ENCODE data around the gene BCL2L1.
A peak's percentile ranks its signal among the peaks of the same experiment; 100 is the strongest.

The BCL2L1 gene

GRCh38 chr20:31676609-31676989, 46.1 kb downstream of the BCL2L1 start:
- Histone ChIP-seq H3K9me3 (ENCODE audit: low read length) (no peaks in the 10 kb centered on the region), H3K27me3 (ENCODE audit: insufficient read depth, low read length) (no peaks in the 10 kb centered on the region), H3K9me2 (ENCODE audit: low read depth, low read length) (no peaks in the 10 kb centered on the region), H4K20me1 (ENCODE audit: insufficient read depth, low read length) (no peaks in the 10 kb centered on the region), H3F3A (ENCODE audit: insufficient read depth, low read length) (no peaks in the 10 kb centered on the region; the same call in 1 of the 2 replicates), H3K4me1 (ENCODE audit: insufficient read depth, low read length, severe bottlenecking) (peaks cover 55% of the 10 kb centered on the region), H2AFZ (ENCODE audit: low read length) (no peak overlapping the region), H3K79me2 (ENCODE audit: insufficient read depth, low read length) (no peaks in the 10 kb centered on the region), H3K27ac (ENCODE audit: low read depth, low read length, poor library complexity, severe bottlenecking) (peak overlapping the region; percentile 78), H3K4me2 (ENCODE audit: low read length) (peak overlapping the region; percentile 53; the same call in 1 of the 2 replicates), H3K36me3 (ENCODE audit: insufficient read depth, low read length) (peaks cover 20% of the 10 kb centered on the region; the same call in 1 of the 2 replicates), H3K4me3 (ENCODE audit: low read depth, low read length, poor library complexity, severe bottlenecking) (no peak overlapping the region), H3K9ac (ENCODE audit: low read length) (no peak overlapping the region; the same call in 1 of the 2 replicates)
- TF ChIP-seq EZH2 (IDR thresholded peaks at IDR 0.05; ENCODE audit: borderline replicate concordance, low read length), result no peak
- no peak for TF ChIP-seq CTCF (IDR thresholded peaks at IDR 0.05; ENCODE audit: low read length)

- Histone ChIP-seq H3K9ac (ENCODE audit: low read length) (peak overlapping the region; percentile 42), H4K20me1 (ENCODE audit: insufficient read depth, low read length) (no peaks in the 10 kb centered on the region), H3K27me3 (ENCODE audit: insufficient read depth, low read length) (no peaks in the 10 kb centered on the region), H3K9me3 (ENCODE audit: low read length) (no peaks in the 10 kb centered on the region), H3K36me3 (ENCODE audit: insufficient read depth, low read length) (peaks cover 16% of the 10 kb centered on the region; the same call in 1 of the 2 replicates), H3K4me3 (ENCODE audit: low read depth, low read length, poor library complexity, severe bottlenecking) (peak overlapping the region; percentile 42), H3F3A (ENCODE audit: insufficient read depth, low read length) (no peaks in the 10 kb centered on the region; the same call in 1 of the 2 replicates), H3K27ac (ENCODE audit: low read depth, low read length, poor library complexity, severe bottlenecking) (peak overlapping the region; percentile 78), H2AFZ (ENCODE audit: low read length) (no peak overlapping the region), H3K4me1 (ENCODE audit: insufficient read depth, low read length, severe bottlenecking) (peaks cover 55% of the 10 kb centered on the region), H3K9me2 (ENCODE audit: low read depth, low read length) (no peaks in the 10 kb centered on the region), H3K79me2 (ENCODE audit: insufficient read depth, low read length) (no peaks in the 10 kb centered on the region), H3K4me2 (ENCODE audit: low read length) (peak overlapping the region; percentile 53)
- TF ChIP-seq EZH2 (IDR thresholded peaks at IDR 0.05; ENCODE audit: borderline replicate concordance, low read length) (no peak), CTCF (IDR thresholded peaks at IDR 0.05; ENCODE audit: low read length) (no peak)
Measured at GRCh38 chr20:31675828-31676608, 46.6 kb downstream of the BCL2L1 start.

GRCh38 chr20:31674895-31675827, 47.5 kb downstream of the BCL2L1 start:
- Histone ChIP-seq H3K27ac (ENCODE audit: low read depth, low read length, poor library complexity, severe bottlenecking) (peak overlapping the region; percentile 78), H4K20me1 (ENCODE audit: insufficient read depth, low read length) (no peaks in the 10 kb centered on the region), H3K4me2 (ENCODE audit: low read length) (peak overlapping the region; percentile 53), H3K27me3 (ENCODE audit: insufficient read depth, low read length) (no peaks in the 10 kb centered on the region), H3K4me1 (ENCODE audit: insufficient read depth, low read length, severe bottlenecking) (peaks cover 46% of the 10 kb centered on the region), H3K9me3 (ENCODE audit: low read length) (no peaks in the 10 kb centered on the region), H3K79me2 (ENCODE audit: insufficient read depth, low read length) (no peaks in the 10 kb centered on the region), H3F3A (ENCODE audit: insufficient read depth, low read length) (no peaks in the 10 kb centered on the region; the same call in 1 of the 2 replicates), H3K4me3 (ENCODE audit: low read depth, low read length, poor library complexity, severe bottlenecking) (peak overlapping the region; percentile 42), H3K9ac (ENCODE audit: low read length) (peak overlapping the region; percentile 42), H3K36me3 (ENCODE audit: insufficient read depth, low read length) (peaks cover 13% of the 10 kb centered on the region; the same call in 1 of the 2 replicates), H3K9me2 (ENCODE audit: low read depth, low read length) (no peaks in the 10 kb centered on the region), H2AFZ (ENCODE audit: low read length) (no peak overlapping the region)
- no peak for TF ChIP-seq EZH2 (IDR thresholded peaks at IDR 0.05; ENCODE audit: borderline replicate concordance, low read length)
- TF ChIP-seq CTCF (IDR thresholded peaks at IDR 0.05; ENCODE audit: low read length), result no peak

Data from OCI-LY1 (cell line).